ENCODE measurements around the gene MACO1.
"Not testable (repeated sequence)": the region's sequence is repeated elsewhere in the genome, so short reads cannot be mapped to it uniquely, and the experiment has no call there.

MACO1 gene

DNA sequence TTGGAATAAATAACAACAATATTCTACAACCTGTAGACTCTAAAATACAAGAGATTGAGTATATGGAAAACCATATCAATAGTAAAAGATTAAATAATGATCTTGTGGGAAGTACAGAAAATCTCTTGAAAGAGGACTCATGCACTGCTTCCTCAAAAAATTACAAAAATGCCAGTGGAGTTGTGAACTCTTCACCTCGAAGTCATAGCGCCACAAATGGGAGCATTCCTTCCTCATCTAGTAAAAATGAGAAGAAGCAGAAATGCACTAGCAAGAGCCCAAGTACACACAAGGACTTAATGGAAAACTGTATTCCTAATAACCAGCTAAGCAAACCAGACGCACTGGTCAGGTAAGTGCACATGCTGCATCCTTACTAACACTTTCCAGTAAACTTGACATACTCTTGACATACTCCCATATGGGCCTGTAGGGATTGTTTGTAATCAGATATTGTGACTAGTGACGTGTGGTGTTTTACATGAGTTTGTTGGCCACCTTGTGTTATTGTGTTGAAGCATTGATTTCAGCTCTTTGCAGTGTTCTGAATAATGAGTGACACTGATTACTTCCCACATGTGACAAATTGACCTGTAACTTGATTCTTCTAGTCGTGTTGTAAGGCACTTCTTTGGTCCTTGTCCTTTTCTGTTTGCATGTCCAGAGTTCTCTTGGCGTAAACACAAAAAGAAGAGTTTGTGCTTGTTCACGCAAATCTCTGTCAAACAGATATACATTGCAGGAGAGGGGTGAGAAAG is 28.0 kb downstream of the MACO1 start:
- peaks cover 11% of the 10 kb centered on the region for H3K36me3 ChIP-seq (ENCODE audit: control insufficient read depth, insufficient read depth, low read length)
- no peaks in the 10 kb centered on the region for H3K27me3 ChIP-seq (ENCODE audit: control insufficient read depth, insufficient read depth, low read length, poor library complexity, severe bottlenecking)
- no peak overlapping the region for H3K4me3 ChIP-seq (ENCODE audit: insufficient read depth, low read depth, low read length)
- 89 to 92% methylated on average over 7 of the region's 7 CpGs for WGBS, 2 experiments
- H3K4me1 ChIP-seq (ENCODE audit: control insufficient read depth, insufficient read depth, low read length), result no peaks in the 10 kb centered on the region
- no peak overlapping the region for H3K27ac ChIP-seq (ENCODE audit: insufficient read depth, low read depth, low read length, poor library complexity, severe bottlenecking)
- no peaks in the 10 kb centered on the region for H3K9me3 ChIP-seq (ENCODE audit: control insufficient read depth, low read length)

DNA sequence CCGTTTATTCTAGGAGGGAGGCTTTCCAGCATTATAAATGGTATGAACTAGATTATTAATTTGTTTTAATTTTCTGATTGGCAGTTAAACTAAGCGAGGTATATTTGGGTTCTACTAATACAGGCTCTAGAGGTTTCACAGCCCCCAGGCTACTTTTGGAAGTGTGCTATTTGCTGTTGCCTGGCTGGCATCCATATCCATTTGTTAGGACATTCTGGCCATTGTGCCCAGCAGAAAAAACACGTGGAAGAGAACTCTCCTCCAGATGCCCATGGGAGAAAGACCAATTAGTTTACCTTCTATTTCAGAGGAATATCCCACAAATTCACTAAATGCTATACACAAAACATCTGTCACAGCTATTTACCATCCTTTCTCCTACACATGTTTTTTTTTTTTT is 29.3 kb downstream of the MACO1 start:
- no peaks in the 10 kb centered on the region for H3K27me3 ChIP-seq (ENCODE audit: control insufficient read depth, insufficient read depth, low read length, poor library complexity, severe bottlenecking)
- 92 to 98% methylated on average over 3 of the region's 3 CpGs for WGBS, 2 experiments
- no peak overlapping the region for H3K27ac ChIP-seq (ENCODE audit: insufficient read depth, low read depth, low read length, poor library complexity, severe bottlenecking)
- H3K9me3 ChIP-seq (ENCODE audit: control insufficient read depth, low read length), result no peaks in the 10 kb centered on the region
- H3K4me1 ChIP-seq (ENCODE audit: control insufficient read depth, insufficient read depth, low read length), result no peaks in the 10 kb centered on the region
- H3K36me3 ChIP-seq (ENCODE audit: control insufficient read depth, insufficient read depth, low read length), result peaks cover 11% of the 10 kb centered on the region
- no peak overlapping the region for H3K4me3 ChIP-seq (ENCODE audit: insufficient read depth, low read depth, low read length)

DNA sequence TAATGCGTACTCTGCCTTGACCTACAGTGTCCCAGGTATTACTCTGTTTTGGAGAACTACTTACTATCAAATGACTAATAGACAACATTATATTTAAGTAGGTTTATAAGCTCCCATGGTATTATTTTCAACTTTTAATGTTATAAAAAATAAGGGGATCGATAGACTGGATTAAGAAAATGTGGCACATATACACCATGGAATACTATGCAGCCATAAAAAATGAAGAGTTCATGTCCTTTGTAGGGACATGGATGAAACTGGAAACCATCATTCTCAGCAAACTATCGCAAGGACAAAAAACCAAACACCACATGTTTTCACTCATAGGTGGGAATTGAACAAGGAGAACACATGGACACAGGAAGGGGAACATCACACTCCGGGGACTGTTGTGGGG is 30.1 kb downstream of the MACO1 start:
- H3K27me3 ChIP-seq (ENCODE audit: control insufficient read depth, insufficient read depth, low read length, poor library complexity, severe bottlenecking); H3K27ac ChIP-seq (ENCODE audit: insufficient read depth, low read depth, low read length, poor library complexity, severe bottlenecking); H3K4me3 ChIP-seq (ENCODE audit: insufficient read depth, low read depth, low read length); H3K4me1 ChIP-seq (ENCODE audit: control insufficient read depth, insufficient read depth, low read length); H3K9me3 ChIP-seq (ENCODE audit: control insufficient read depth, low read length): not testable (repeated sequence)
- peaks cover 11% of the 10 kb centered on the region for H3K36me3 ChIP-seq (ENCODE audit: control insufficient read depth, insufficient read depth, low read length)
- WGBS, 2 experiments, result 0% methylated on average over 1 of the region's 4 CpGs; no CpG with 5 or more reads in 1 of the 2 experiments

DNA sequence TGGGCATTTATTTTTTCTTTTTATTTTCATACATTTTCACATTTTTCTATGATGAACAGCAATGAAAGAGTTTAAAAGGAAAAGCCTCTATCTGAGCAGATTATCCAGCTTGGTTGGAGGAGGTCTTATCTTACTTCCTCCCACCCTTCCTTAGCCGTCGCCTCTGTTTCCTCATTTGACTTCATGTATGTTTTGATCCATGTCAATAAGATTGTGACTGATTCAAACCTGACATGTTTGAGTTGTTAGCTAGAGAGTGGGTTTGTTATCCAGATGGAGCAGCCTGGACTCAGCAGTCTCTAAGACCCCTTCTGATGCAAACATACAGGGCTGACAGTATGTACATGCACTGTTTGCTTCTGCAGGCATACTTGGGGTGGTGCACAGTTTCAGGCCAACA is 31.2 kb downstream of the MACO1 start:
- Histone ChIP-seq H3K4me1 (ENCODE audit: control insufficient read depth, insufficient read depth, low read length) (no peaks in the 10 kb centered on the region), H3K27me3 (ENCODE audit: control insufficient read depth, insufficient read depth, low read length, poor library complexity, severe bottlenecking) (no peaks in the 10 kb centered on the region), H3K4me3 (ENCODE audit: insufficient read depth, low read depth, low read length) (no peak overlapping the region), H3K9me3 (ENCODE audit: control insufficient read depth, low read length) (no peaks in the 10 kb centered on the region), H3K36me3 (ENCODE audit: control insufficient read depth, insufficient read depth, low read length) (peaks cover 11% of the 10 kb centered on the region), H3K27ac (ENCODE audit: insufficient read depth, low read depth, low read length, poor library complexity, severe bottlenecking) (no peak overlapping the region)
- WGBS, 2 experiments, result 96 to 100% methylated on average over 2 of the region's 2 CpGs

DNA sequence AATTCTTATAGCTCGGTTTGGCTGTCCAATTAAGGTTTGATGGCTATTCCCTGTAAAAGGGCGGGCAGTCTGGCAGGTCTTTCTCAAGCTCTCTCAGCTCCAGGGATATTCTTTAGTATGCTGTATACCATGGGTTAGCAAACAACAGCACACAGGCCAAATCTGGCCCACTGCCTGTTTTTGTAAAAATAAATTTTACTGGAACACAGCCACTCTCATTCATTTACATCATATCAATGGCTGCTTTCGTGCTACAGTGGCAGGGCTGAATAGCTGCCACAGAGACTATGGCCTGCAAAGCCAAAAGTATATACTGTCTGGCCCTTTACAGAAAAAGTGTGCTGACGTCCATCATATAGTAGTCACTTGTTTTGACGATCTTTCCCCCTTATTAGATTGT is 32.0 kb downstream of the MACO1 start:
- Histone ChIP-seq H3K4me1 (ENCODE audit: control insufficient read depth, insufficient read depth, low read length) (no peaks in the 10 kb centered on the region), H3K4me3 (ENCODE audit: insufficient read depth, low read depth, low read length) (no peak overlapping the region), H3K9me3 (ENCODE audit: control insufficient read depth, low read length) (no peaks in the 10 kb centered on the region), H3K27ac (ENCODE audit: insufficient read depth, low read depth, low read length, poor library complexity, severe bottlenecking) (no peak overlapping the region), H3K36me3 (ENCODE audit: control insufficient read depth, insufficient read depth, low read length) (peaks cover 11% of the 10 kb centered on the region), H3K27me3 (ENCODE audit: control insufficient read depth, insufficient read depth, low read length, poor library complexity, severe bottlenecking) (no peaks in the 10 kb centered on the region)
- 91 to 92% methylated on average over 5 of the region's 5 CpGs for WGBS, 2 experiments

DNA sequence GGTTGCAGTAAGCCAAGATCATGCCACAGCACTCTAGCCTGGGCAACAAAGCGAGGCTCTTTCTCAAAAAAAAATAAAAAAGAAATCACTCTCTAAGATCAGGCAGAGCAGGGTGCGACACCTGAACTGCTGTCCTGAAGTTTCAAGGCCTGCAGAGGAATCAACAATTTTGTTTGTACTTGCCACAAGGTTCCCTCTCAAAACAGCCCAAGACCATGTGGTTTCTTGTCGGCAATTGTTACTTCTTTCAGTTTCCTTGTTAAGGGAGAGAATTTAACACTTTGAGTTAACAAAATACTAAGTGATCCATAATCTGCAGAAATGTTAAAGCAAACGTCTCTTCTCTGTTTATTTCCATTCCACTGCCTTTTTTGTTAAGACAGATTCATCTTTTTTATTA is 36.5 kb downstream of the MACO1 start:
- no peaks in the 10 kb centered on the region for H3K9me3 ChIP-seq (ENCODE audit: control insufficient read depth, low read length)
- no peaks in the 10 kb centered on the region for H3K27me3 ChIP-seq (ENCODE audit: control insufficient read depth, insufficient read depth, low read length, poor library complexity, severe bottlenecking)
- no peak overlapping the region for H3K27ac ChIP-seq (ENCODE audit: insufficient read depth, low read depth, low read length, poor library complexity, severe bottlenecking)
- H3K4me1 ChIP-seq (ENCODE audit: control insufficient read depth, insufficient read depth, low read length), result no peaks in the 10 kb centered on the region
- no peaks in the 10 kb centered on the region for H3K36me3 ChIP-seq (ENCODE audit: control insufficient read depth, insufficient read depth, low read length)
- no peak overlapping the region for H3K4me3 ChIP-seq (ENCODE audit: insufficient read depth, low read depth, low read length)
- WGBS, 2 experiments, result 96 to 99% methylated on average over 3 to 4 of the region's 4 CpGs

DNA sequence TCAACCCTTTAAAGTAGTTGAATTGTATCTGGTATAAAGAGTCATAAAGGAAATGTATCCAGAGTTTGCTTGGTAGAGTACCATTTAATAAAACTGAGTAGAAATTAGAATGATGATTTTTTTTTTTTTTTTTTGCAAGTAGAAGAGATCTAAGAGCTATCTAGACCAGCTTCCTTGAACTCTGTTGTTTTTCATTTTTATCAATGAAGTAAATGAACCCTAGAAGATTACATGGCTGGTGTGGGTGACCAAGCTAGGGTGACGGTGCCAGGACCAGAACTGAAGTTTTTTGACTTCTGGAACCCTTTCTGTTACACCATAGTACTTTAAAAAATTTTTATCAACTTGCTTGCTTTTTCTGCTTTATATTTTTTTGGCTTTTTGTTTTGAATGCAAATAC is 36.9 kb downstream of the MACO1 start:
- Histone ChIP-seq H3K4me3 (ENCODE audit: insufficient read depth, low read depth, low read length) (no peak overlapping the region), H3K36me3 (ENCODE audit: control insufficient read depth, insufficient read depth, low read length) (no peaks in the 10 kb centered on the region), H3K27ac (ENCODE audit: insufficient read depth, low read depth, low read length, poor library complexity, severe bottlenecking) (no peak overlapping the region)

DNA sequence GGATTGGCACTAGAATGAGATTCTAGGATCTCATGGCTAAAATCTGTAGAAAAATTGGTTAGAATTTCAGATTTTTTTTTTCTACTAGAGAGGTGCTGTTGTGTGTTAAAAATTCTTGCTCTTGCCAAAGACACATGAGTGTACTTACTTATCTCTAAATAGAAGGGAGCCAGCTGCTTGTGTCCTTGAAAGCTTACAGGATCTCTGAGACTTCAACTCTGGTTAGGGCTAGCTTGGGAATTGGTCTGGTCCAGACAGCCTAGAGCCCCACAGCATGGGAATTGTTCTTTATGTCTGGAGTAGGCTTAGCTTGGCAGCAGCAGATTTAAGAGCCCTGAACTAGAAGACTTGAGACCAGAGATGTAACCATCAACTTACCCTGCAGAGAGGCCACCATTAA is 37.3 kb downstream of the MACO1 start:
- Histone ChIP-seq H3K9me3 (ENCODE audit: control insufficient read depth, low read length) (no peaks in the 10 kb centered on the region), H3K27me3 (ENCODE audit: control insufficient read depth, insufficient read depth, low read length, poor library complexity, severe bottlenecking) (no peaks in the 10 kb centered on the region), H3K4me1 (ENCODE audit: control insufficient read depth, insufficient read depth, low read length) (no peaks in the 10 kb centered on the region), H3K36me3 (ENCODE audit: control insufficient read depth, insufficient read depth, low read length) (no peaks in the 10 kb centered on the region), H3K27ac (ENCODE audit: insufficient read depth, low read depth, low read length, poor library complexity, severe bottlenecking) (no peak overlapping the region), H3K4me3 (ENCODE audit: insufficient read depth, low read depth, low read length) (no peak overlapping the region)

More for the DNA sequence above, 36.9 kb downstream of the MACO1 start:
- 100% methylated on average over 1 of the region's 1 CpG for WGBS, 2 experiments
- Histone ChIP-seq H3K4me1 (ENCODE audit: control insufficient read depth, insufficient read depth, low read length) (no peaks in the 10 kb centered on the region), H3K27me3 (ENCODE audit: control insufficient read depth, insufficient read depth, low read length, poor library complexity, severe bottlenecking) (no peaks in the 10 kb centered on the region), H3K9me3 (ENCODE audit: control insufficient read depth, low read length) (no peaks in the 10 kb centered on the region)

DNA sequence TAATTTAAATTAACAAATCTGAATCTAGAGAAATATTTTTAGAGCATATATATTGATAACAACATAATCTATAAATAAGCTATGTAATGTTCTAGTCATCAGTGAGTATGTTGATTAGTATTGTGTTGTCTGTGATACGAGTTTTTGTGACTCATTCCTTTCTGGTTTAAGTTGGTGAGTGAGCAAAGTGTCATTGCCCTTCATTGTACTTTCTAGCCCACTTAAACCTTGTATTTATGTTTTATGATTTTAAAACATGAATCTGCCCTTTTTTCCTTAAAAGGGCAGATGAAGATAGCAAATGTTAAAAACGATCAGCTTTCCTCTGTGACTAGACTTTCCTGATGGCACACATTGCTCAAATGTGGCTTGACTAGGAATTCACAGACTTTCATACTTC is 38.5 kb downstream of the MACO1 start:
- Histone ChIP-seq H3K9me3 (ENCODE audit: control insufficient read depth, low read length) (no peaks in the 10 kb centered on the region), H3K27me3 (ENCODE audit: control insufficient read depth, insufficient read depth, low read length, poor library complexity, severe bottlenecking) (no peaks in the 10 kb centered on the region), H3K36me3 (ENCODE audit: control insufficient read depth, insufficient read depth, low read length) (no peaks in the 10 kb centered on the region), H3K27ac (ENCODE audit: insufficient read depth, low read depth, low read length, poor library complexity, severe bottlenecking) (no peak overlapping the region), H3K4me1 (ENCODE audit: control insufficient read depth, insufficient read depth, low read length) (no peaks in the 10 kb centered on the region), H3K4me3 (ENCODE audit: insufficient read depth, low read depth, low read length) (no peak overlapping the region)
- 85 to 95% methylated on average over 2 of the region's 2 CpGs for WGBS, 2 experiments

DNA sequence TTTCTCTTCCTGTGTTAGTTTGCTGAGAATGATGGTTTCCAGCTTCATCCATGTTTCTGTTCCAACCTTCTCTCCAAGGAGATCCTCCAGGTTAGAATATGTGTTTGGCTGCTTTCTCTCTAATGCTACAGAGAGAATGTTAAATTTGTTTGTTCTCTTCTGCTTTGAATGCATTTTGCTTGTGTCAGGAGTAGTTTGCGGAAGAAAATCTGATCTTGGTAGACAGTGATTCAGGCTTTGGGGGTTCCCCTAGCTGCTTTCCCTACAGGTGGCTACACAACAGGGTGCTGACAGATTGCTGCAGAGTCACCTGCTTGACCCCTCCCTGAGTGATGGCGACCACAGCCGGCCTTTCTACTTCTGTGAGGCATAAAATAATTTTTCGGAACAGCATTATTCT is 41.8 kb downstream of the MACO1 start:
- no peaks in the 10 kb centered on the region for H3K27me3 ChIP-seq (ENCODE audit: control insufficient read depth, insufficient read depth, low read length, poor library complexity, severe bottlenecking)
- no peak overlapping the region for H3K27ac ChIP-seq (ENCODE audit: insufficient read depth, low read depth, low read length, poor library complexity, severe bottlenecking)
- 86 to 92% methylated on average over 2 to 4 of the region's 4 CpGs for WGBS, 2 experiments
- no peaks in the 10 kb centered on the region for H3K36me3 ChIP-seq (ENCODE audit: control insufficient read depth, insufficient read depth, low read length)
- H3K9me3 ChIP-seq (ENCODE audit: control insufficient read depth, low read length), result no peaks in the 10 kb centered on the region
- H3K4me1 ChIP-seq (ENCODE audit: control insufficient read depth, insufficient read depth, low read length), result no peaks in the 10 kb centered on the region
- no peak overlapping the region for H3K4me3 ChIP-seq (ENCODE audit: insufficient read depth, low read depth, low read length)
